SKM-1 (cell line): ENCODE measurements around the gene PCDH1.

ENCODE experiments used
- DNase-seq: peaks from one replicate; lab custom pipeline; 2025; ENCODE audit not compliant: unreplicated experiment; lab: John Stamatoyannopoulos, UW

Gene PCDH1

GRCh38 chr5:141811287-141812155 is 66.7 kb downstream of the PCDH1 start:
- no peak for DNase-seq

- no peak for DNase-seq
These were observed 67.5 kb downstream of the PCDH1 start for GRCh38 chr5:141810702-141811101.

- no peak for DNase-seq
These were observed 68.7 kb downstream of the PCDH1 start for GRCh38 chr5:141809380-141810096.

GRCh38 chr5:141808857-141809256 is 69.4 kb downstream of the PCDH1 start:
- no peak for DNase-seq

GRCh38 chr5:141807732-141808131 is 70.5 kb downstream of the PCDH1 start:
- DNase-seq, result no peak

- DNase-seq, result no peak
These were observed 70.9 kb downstream of the PCDH1 start for GRCh38 chr5:141807329-141807728.

- no peak for DNase-seq
These were observed 71.6 kb downstream of the PCDH1 start for GRCh38 chr5:141806626-141807025.

GRCh38 chr5:141805874-141806595 is 72.2 kb downstream of the PCDH1 start:
- no peak for DNase-seq

GRCh38 chr5:141804475-141804874 is 73.7 kb downstream of the PCDH1 start:
- DNase-seq, result no peak
